ENCODE measurements around the gene IQSEC1. TPM values are rescaled to one million over a fixed set of nuclear protein-coding genes. Genes with fewer than 3 reads are reported as not detected.
A peak's percentile ranks its signal among the peaks of the same experiment; 100 is the strongest.

IQSEC1 gene
- total RNA-seq, 1 donor from 2014 or later: 211 TPM

- Mint-ChIP-seq H3K36me3 (ENCODE audit: unreplicated experiment) (peaks cover 6% of the 10 kb centered on the region), H3K4me3 (ENCODE audit: unreplicated experiment) (no peak overlapping the region), H3K9me3 (ENCODE audit: unreplicated experiment) (peaks cover 20% of the 10 kb centered on the region), H3K27me3 (ENCODE audit: unreplicated experiment) (peaks cover 32% of the 10 kb centered on the region), H3K4me1 (ENCODE audit: low read depth, unreplicated experiment) (peaks cover 38% of the 10 kb centered on the region), H3K27ac (ENCODE audit: unreplicated experiment) (peak overlapping the region; percentile 28)
- DNase-seq: no peak
- no peak for TF ChIP-seq CTCF (IDR thresholded peaks at IDR 0.05; ENCODE audit: partially characterized antibody, unreplicated experiment)
These were observed 167.7 kb downstream of the IQSEC1 start for GRCh38 chr3:12905316-12906071.

DNA sequence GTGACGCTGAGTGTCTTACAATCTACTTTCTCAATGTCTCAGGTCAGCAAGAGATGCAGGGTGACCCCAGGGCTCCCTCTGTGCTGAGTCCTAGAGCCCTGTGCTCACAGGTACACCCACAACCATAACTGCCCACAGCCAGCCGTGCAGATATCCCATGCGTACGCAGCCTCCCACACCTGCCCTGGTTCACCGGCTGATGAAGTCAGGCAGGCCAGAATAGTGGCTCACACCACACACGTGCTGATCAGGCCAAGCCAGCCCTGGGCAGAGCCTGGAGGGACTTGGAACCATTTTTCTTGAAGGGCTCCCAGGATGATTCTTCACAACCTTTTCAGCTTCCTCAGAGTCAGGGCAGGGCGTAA, 168.3 kb downstream of the IQSEC1 start:
- no peak overlapping the region for H3K4me3 Mint-ChIP-seq (ENCODE audit: unreplicated experiment)

GRCh38 chr3:12903881-12904280, 169.3 kb downstream of the IQSEC1 start:
- Mint-ChIP-seq H3K27me3 (ENCODE audit: unreplicated experiment) (peaks cover 30% of the 10 kb centered on the region), H3K9me3 (ENCODE audit: unreplicated experiment) (peaks cover 17% of the 10 kb centered on the region), H3K4me3 (ENCODE audit: unreplicated experiment) (no peak overlapping the region), H3K4me1 (ENCODE audit: low read depth, unreplicated experiment) (peaks cover 44% of the 10 kb centered on the region), H3K36me3 (ENCODE audit: unreplicated experiment) (peaks cover 4% of the 10 kb centered on the region), H3K27ac (ENCODE audit: unreplicated experiment) (no peak overlapping the region)
- TF ChIP-seq CTCF (IDR thresholded peaks at IDR 0.05; ENCODE audit: partially characterized antibody, unreplicated experiment): no peak
- no peak for DNase-seq

More for the DNA sequence above, 168.3 kb downstream of the IQSEC1 start:
- no peak for DNase-seq
- TF ChIP-seq CTCF (IDR thresholded peaks at IDR 0.05; ENCODE audit: partially characterized antibody, unreplicated experiment): no peak
- Mint-ChIP-seq H3K36me3 (ENCODE audit: unreplicated experiment) (peaks cover 9% of the 10 kb centered on the region), H3K4me1 (ENCODE audit: low read depth, unreplicated experiment) (peaks cover 40% of the 10 kb centered on the region), H3K27ac (ENCODE audit: unreplicated experiment) (peak overlapping the region; percentile 66), H3K27me3 (ENCODE audit: unreplicated experiment) (peaks cover 32% of the 10 kb centered on the region), H3K9me3 (ENCODE audit: unreplicated experiment) (peaks cover 22% of the 10 kb centered on the region)

GRCh38 chr3:12903000-12903800, 170.0 kb downstream of the IQSEC1 start:
- peaks cover 18% of the 10 kb centered on the region for H3K9me3 Mint-ChIP-seq (ENCODE audit: unreplicated experiment)
- no peak overlapping the region for H3K4me3 Mint-ChIP-seq (ENCODE audit: unreplicated experiment)
- H3K4me1 Mint-ChIP-seq (ENCODE audit: low read depth, unreplicated experiment): peaks cover 44% of the 10 kb centered on the region
- no peak for TF ChIP-seq CTCF (IDR thresholded peaks at IDR 0.05; ENCODE audit: partially characterized antibody, unreplicated experiment)
- H3K36me3 Mint-ChIP-seq (ENCODE audit: unreplicated experiment): peaks cover 4% of the 10 kb centered on the region
- peak overlapping the region; percentile 17 for H3K27ac Mint-ChIP-seq (ENCODE audit: unreplicated experiment)
- no peak for DNase-seq
- peaks cover 28% of the 10 kb centered on the region for H3K27me3 Mint-ChIP-seq (ENCODE audit: unreplicated experiment)

Data from glutamatergic neuron (in vitro differentiated cells).